Osteoblast (primary cell): ENCODE data around the gene SLC6A20. TPM values are rescaled to one million over a fixed set of nuclear protein-coding genes. Genes with fewer than 3 reads are reported as not detected.

Experiments
- DNase-seq: peaks from one replicate; pipeline ENCODE4 v3.0.0; 2011; ENCODE audit warnings: low spot score, mixed read lengths; ENCODE audit not compliant: insufficient read length; ENCODE audit errors: missing footprints
- H2AFZ ChIP-seq: 2 replicates; pipeline ENCODE4 v1.6.0; 2011; ENCODE audit warnings: mild to moderate bottlenecking, low read length
- H3K27ac ChIP-seq: 2 replicates; pipeline ENCODE4 v1.5.1; 2011; ENCODE audit warnings: mild to moderate bottlenecking, low read depth, low read length, moderate library complexity
- H3K27me3 ChIP-seq: 2 replicates; pipeline ENCODE4 v1.6.0; 2012; ENCODE audit warnings: mild to moderate bottlenecking, control low read depth, inconsistent platforms, low read length, moderate library complexity; ENCODE audit not compliant: insufficient read depth
- H3K36me3 ChIP-seq: 2 replicates; pipeline ENCODE4 v1.5.1; 2011; ENCODE audit warnings: mild to moderate bottlenecking, low read length, control low read depth, moderate library complexity; ENCODE audit not compliant: insufficient read depth
- H3K4me1 ChIP-seq: 2 replicates; pipeline ENCODE4 v1.5.1; 2011; ENCODE audit warnings: mild to moderate bottlenecking, low read length, control low read depth, moderate library complexity; ENCODE audit not compliant: insufficient read depth
- H3K4me2 ChIP-seq: 2 replicates; pipeline ENCODE4 v1.6.0; 2011; ENCODE audit warnings: mild to moderate bottlenecking, low read length; ENCODE audit not compliant: insufficient read depth
- H3K4me3 ChIP-seq: fragments of 200-600 bp; sonication (generic); 3 replicates; pipeline ENCODE4 v1.5.1; 2012; ENCODE audit warnings: mild to moderate bottlenecking, low read length, inconsistent platforms; ENCODE audit not compliant: insufficient read depth
- H3K79me2 ChIP-seq: 2 replicates; pipeline ENCODE4 v1.6.0; 2012; ENCODE audit warnings: mild to moderate bottlenecking, low read length, control low read depth, inconsistent platforms; ENCODE audit not compliant: insufficient read depth
- H3K9me3 ChIP-seq: 2 replicates; pipeline ENCODE4 v1.5.1; 2011; ENCODE audit warnings: low read depth, low read length, control low read depth
- H4K20me1 ChIP-seq: 2 replicates; pipeline ENCODE4 v1.6.0; 2012; ENCODE audit warnings: mild to moderate bottlenecking, low read length, control low read depth; ENCODE audit not compliant: insufficient read depth
- total RNA-seq: library from RNA; depleted of rRNA; stranded (reverse); fragments of >200 nt; gene quantifications from 2 replicates; pipeline ENCODE4 v1.2.3, GENCODE V29; 2012
- TF ChIP-seq, protein P1 (sequence below): IDR thresholded peaks from 2 replicates; pipeline ENCODE4 v1.5.1; 2011; ENCODE audit warnings: mild to moderate bottlenecking, low read depth, low read length, moderate library complexity; ENCODE audit errors: extremely low read depth

The SLC6A20 gene, protein sequence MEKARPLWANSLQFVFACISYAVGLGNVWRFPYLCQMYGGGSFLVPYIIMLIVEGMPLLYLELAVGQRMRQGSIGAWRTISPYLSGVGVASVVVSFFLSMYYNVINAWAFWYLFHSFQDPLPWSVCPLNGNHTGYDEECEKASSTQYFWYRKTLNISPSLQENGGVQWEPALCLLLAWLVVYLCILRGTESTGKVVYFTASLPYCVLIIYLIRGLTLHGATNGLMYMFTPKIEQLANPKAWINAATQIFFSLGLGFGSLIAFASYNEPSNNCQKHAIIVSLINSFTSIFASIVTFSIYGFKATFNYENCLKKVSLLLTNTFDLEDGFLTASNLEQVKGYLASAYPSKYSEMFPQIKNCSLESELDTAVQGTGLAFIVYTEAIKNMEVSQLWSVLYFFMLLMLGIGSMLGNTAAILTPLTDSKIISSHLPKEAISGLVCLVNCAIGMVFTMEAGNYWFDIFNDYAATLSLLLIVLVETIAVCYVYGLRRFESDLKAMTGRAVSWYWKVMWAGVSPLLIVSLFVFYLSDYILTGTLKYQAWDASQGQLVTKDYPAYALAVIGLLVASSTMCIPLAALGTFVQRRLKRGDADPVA
- not detected in 2 replicates for total RNA-seq

- peak within 1 kb of the TSS; percentile 48 for H3K4me3 ChIP-seq
- H3K27ac ChIP-seq, result no peak within 1 kb of the TSS
- TF ChIP-seq, protein P1, sequence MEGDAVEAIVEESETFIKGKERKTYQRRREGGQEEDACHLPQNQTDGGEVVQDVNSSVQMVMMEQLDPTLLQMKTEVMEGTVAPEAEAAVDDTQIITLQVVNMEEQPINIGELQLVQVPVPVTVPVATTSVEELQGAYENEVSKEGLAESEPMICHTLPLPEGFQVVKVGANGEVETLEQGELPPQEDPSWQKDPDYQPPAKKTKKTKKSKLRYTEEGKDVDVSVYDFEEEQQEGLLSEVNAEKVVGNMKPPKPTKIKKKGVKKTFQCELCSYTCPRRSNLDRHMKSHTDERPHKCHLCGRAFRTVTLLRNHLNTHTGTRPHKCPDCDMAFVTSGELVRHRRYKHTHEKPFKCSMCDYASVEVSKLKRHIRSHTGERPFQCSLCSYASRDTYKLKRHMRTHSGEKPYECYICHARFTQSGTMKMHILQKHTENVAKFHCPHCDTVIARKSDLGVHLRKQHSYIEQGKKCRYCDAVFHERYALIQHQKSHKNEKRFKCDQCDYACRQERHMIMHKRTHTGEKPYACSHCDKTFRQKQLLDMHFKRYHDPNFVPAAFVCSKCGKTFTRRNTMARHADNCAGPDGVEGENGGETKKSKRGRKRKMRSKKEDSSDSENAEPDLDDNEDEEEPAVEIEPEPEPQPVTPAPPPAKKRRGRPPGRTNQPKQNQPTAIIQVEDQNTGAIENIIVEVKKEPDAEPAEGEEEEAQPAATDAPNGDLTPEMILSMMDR, result no peak
- H3K27me3 ChIP-seq, result peaks cover 89% of the 10 kb centered on the region
- H3K4me2 ChIP-seq, result peak within 1 kb of the TSS; percentile 45
- no peaks in the 10 kb centered on the region for H3K9me3 ChIP-seq
- no peaks in the 10 kb centered on the region for H4K20me1 ChIP-seq
- no peaks in the 10 kb centered on the region for H3K36me3 ChIP-seq
- peak; percentile 71 for DNase-seq
- H2AFZ ChIP-seq, result peak within 1 kb of the TSS; percentile 22
- no peaks in the 10 kb centered on the region for H3K4me1 ChIP-seq
- no peaks in the 10 kb centered on the region for H3K79me2 ChIP-seq
These were observed at the start of gene SLC6A20 for GRCh38 chr3:45795882-45796765. TSS of gene SLC6A20 (minus strand) at chr3:45796536. CDS start at chr3:45796419, 117 bp downstream.

DNA sequence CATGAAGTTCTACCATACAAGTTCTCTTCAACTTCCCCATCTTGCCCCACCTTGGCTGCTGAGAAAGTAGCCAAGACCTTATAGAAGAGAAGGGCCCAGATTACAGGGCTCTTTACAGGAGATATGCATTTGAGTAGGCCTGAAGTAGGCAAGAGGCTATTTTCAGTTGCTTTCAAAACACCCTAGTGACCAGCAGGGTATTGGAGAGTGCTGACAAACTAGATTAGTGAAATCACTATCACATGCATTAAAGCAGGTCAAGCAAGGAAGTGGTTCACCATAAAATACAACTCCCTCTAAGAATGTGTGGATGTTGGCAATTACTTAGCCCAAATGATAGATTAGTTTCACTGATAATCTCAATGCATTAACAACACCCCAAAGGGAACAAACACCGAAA is 48.3 kb upstream of the SLC6A20 start:
- no peaks in the 10 kb centered on the region for H3K9me3 ChIP-seq
- no peaks in the 10 kb centered on the region for H3K36me3 ChIP-seq
- peaks cover 7% of the 10 kb centered on the region for H3K4me1 ChIP-seq
- TF ChIP-seq, protein P1, result no peak
- no peak overlapping the region for H3K27ac ChIP-seq
- DNase-seq, result no peak
- H4K20me1 ChIP-seq, result no peaks in the 10 kb centered on the region
- H2AFZ ChIP-seq, result no peak overlapping the region
- peaks cover 28% of the 10 kb centered on the region for H3K27me3 ChIP-seq
- H3K79me2 ChIP-seq, result no peaks in the 10 kb centered on the region
- H3K4me3 ChIP-seq, result no peak overlapping the region
- H3K4me2 ChIP-seq, result no peak overlapping the region

GRCh38 chr3:45842851-45843625 is 46.7 kb upstream of the SLC6A20 start:
- H2AFZ ChIP-seq, result no peak overlapping the region
- DNase-seq, result no peak

More at GRCh38 chr3:45842851-45843625, 46.7 kb upstream of the SLC6A20 start:
- Histone ChIP-seq H3K9me3 (no peaks in the 10 kb centered on the region), H3K27ac (no peak overlapping the region), H4K20me1 (no peaks in the 10 kb centered on the region), H3K4me2 (peak overlapping the region; percentile 95), H3K79me2 (no peaks in the 10 kb centered on the region), H3K27me3 (peaks cover 18% of the 10 kb centered on the region), H3K4me3 (no peak overlapping the region), H3K4me1 (peaks cover 7% of the 10 kb centered on the region), H3K36me3 (no peaks in the 10 kb centered on the region)
- TF ChIP-seq, protein P1, result no peak
